Right kidney (tissue), 1 donor: ENCODE data around the gene DPPA4.

Experiments
- DNase-seq: peaks from one replicate; pipeline ENCODE4 v3.0.0-alpha.2; 2016

DPPA4 gene

DNA sequence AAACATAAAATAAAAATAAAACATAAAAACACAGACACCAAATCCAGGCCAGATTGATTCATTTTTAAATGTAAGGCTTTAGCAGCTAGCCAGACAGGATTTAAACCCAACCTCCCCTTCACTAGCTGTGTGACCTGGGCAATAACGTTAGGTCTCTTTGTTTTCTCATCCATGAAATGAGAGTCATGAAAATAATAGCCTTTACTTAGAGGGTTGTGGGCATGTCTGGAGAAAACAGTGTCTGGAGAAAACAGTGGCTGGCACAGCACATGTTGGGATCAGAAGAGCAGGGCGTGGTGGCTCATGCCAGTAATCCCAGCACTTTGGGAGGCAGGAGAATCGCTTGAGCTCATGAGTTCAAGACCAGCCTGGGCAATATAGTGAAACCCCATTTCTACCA lies 1.9 kb upstream of the DPPA4 start:
- peak; percentile 47 for DNase-seq

DNA sequence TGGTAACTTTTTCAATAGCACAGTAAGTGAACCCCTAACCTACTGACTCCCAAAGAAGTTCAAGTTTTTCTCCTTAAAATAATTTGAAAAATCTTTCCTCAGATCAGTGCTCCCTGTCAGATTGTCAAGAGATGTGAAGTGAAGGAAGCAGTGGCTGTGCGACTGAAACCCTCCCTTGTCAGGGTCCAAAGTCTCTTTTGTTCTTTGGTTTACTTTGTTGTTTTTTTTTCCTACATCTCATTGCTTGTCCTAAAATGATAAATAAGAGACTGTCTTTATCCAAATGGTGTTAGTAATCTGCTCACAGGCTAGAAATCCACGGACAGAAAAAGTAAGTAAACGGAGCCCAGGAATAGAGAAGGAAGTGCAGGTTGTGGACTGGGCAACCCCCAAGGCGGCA lies 976 bp upstream of the DPPA4 start:
- DNase-seq, result no peak

DNA sequence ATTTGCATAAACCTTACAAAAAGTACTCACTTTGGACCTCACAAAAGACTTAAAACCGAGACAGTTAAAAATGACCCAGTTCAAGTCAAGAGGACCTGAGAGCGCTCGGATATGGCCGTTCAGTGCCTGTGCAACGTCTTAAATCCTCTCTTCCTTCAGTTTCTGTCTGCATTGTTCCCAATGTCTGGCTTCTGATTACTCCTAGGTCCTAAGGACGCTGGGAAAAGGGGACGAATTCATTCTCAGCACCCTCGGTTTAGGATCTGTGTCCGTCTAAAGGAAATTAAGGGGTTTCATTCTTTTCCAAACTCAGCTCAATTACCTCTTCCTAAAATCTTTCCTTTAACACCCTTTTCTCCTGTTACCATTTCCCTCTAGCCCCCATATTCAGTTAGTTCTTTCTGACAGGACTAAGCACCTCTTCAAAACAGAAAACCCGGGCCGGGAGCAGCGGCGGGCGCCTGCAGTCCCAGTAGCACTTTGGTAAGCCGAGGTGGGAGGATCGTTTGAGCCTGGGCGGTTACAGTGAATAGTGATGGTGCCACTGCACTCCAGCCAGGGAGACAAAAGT lies 970 bp downstream of the DPPA4 start:
- DNase-seq, result peak; percentile 52

DNA sequence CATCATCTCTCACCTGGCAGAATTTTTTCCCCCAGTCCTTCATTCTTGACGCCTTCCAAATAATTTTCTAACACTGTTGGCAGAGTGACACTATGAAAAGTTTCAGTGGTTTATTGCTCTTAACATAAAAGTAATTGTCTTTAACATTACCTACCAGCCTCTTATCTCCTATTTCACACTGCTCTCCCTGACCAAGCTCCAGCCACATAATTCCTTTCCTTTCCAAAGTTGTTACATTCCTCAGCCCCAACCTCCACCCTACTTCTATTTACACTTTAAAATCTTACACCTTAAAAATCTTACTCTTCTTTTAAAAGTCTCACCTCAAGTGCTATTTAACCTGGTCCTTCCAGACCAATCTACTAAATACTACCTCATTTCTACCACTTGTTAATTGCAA lies 2.8 kb downstream of the DPPA4 start:
- no peak for DNase-seq

DNA sequence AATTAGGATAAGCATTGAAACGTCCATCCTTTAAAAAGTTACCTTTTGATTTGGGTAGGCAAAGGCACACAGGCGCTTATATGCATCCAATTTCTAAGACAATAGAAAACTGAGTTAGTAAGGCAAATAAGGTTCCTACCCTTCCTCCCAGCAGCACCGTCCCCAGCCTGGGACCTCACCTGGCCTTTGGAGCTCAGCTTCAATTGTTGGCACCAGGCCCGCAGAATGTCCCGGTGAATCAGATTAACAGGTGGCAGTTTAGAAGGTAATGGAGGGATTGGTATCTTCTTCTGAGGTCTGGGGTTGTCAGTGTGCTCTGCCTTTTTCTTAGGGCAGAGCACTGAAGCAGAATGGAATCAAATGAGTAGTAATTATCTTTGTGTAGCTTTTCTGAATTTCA lies 5.7 kb downstream of the DPPA4 start:
- DNase-seq, result no peak

DNA sequence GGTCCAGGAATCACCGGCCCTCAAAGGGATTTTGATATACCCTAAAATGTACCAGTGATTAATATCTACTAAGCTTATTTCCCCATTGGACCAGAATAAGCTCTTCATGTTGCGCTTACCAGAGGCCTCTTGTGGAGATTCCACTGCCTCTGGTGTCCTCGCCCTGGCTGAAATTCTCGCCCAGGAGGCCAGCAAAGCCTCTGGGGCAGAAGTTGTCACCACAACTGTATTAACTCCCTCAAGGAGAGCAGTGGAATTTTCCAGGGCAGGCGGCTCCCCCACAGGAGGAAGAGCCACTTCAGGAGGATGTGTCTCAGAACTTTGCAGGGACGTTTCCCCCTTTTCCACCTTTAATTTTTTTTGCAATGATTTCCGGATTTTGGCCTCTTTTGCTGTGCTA lies 6.9 kb downstream of the DPPA4 start:
- no peak for DNase-seq

DNA sequence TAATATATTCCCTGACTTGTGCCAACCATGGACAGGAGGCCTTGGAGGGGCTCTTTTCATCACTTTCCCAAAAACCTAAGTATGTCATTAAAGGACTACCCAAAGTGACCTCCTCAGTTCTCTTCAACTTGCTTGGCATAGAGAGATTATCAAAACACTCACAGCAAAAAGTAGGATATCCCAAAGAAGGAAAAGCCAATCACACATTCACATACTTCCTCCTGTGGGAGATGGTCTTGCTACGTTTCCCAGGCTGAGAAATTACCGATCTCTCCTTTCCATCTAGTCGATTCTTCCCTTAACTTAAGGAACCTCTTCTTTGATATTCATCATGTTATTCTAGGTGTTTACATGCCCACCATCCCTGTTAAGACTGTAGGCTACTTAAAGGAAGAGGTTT lies 9.1 kb downstream of the DPPA4 start:
- DNase-seq, result no peak

DNA sequence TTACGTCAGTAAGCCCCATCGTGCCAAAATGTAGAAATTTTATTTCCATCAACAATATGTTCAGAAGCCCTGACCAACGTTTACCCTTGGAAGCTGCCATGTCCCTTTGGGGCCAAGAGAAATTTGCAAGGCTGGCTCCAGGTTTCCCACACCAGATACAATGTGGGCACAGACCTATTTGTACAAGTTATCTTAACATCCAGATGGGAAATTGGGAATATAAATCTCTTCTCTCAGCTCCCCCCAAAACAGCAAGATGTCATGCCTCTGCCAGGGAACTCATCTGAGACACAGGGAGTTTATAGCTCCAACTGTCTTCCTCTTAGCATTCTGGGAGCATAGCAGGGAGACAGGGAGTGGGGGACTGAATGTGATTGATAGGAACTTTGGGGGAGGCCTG lies 11.7 kb downstream of the DPPA4 start:
- no peak for DNase-seq

DNA sequence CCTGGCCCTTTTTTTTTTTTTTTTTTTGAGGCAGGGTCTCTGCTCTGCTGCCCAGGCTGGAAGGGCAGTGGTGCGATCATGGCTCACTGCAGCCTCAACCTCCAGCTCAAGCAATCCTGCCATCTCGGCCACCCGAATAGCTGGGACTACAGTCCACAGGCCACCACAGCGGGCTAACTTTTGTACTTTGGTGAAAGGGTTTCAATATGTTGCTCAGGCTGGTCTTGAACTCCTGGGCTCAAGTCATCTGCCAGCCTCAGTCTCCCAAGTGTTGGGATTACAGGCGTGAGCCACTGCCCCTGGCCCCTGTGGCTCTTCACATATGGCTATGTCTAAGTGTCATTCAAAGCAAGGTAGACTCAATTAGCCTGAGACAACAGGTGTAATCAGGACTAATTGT lies 12.2 kb downstream of the DPPA4 start:
- no peak for DNase-seq

DNA sequence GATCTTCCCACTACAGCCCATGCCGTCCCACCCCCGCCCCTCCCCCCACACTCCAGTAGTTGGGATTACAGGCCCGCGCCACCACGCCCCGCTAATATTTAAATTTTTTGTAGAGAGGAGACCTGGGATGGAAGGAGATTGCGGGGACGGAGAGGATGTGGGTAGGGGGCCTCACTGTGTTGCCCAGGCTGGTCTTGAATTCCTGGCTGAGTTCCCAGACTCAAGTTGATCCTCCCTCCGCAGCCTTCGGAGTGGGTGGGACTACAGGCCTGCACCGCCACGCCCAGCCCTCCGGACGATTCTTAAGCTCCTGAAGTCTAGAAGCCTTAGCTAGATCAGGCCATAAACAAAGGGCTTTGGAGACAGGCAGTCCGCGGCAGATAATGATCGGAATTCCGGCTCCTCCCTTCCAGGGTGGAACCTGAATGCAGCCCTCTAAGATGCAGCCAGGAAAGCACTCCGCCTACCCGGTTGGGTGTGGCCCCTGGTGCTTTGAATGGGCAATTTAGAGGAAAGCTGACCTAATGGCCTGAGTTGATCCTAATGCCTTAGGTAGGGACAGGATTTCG lies 21.1 kb downstream of the DPPA4 start, which contains the start of gene DPPA2:
DPPA2 (minus strand) TSS at position 356 of the 569 bp plus-strand sequence. CDS start 1,975 bp downstream, outside the sequence.
- no peak for DNase-seq

DNA sequence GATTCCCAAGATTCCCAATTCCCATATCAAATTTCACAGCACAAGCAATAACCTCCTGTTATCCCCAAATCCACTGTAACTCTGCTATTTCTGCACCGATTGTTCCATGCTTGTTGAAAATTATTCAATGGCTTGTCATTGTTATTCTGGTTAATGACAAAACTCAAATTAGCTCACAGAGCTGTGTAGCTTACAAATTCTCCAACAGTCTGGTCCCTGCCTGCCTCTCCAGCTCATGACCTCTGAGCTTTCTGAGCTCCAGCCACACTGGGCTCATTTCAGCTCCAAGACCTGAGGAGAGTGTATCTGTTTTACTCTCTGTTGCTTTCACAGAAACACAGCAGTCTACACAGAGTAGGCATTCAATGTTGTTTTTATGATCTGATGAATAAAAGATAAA lies 24.3 kb downstream of the DPPA4 start:
- DNase-seq, result no peak

DNA sequence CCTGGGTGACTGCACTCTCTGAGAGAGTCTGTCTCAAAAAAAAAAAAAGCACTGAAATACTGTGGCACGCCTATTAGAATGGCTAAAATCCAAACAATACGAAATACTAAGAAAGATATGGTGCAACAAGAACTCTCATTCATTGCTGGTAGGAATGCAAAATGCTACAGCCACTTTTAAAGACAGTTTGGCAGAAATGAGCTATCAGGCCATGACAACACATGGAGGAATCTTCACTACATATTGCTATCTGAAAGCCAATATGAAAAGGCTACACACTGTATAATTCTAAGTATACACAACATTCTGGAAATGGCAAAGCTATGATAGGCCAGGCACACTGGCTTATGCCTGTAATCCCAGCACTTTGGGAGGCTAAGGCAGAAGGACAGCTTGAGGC lies 39.9 kb downstream of the DPPA4 start:
- no peak for DNase-seq

DNA sequence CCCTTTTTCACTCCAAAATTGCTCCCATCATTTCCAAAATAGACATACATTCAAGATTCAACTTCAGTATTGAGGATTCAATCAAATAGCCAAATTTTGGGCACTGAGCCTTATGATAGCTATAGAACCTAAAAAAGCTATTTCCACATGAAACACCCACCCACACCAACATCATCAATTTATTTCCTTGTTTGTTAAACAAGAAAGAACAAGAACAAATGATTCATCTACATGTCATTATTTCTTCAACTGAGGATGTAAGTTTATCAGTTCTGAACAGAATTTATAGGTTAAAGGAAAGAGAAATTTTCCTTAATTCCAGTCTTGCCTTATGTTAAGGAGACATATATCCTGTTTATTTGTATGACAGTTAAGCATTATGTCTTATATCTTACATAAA lies 53.3 kb downstream of the DPPA4 start:
- no peak for DNase-seq

DNA sequence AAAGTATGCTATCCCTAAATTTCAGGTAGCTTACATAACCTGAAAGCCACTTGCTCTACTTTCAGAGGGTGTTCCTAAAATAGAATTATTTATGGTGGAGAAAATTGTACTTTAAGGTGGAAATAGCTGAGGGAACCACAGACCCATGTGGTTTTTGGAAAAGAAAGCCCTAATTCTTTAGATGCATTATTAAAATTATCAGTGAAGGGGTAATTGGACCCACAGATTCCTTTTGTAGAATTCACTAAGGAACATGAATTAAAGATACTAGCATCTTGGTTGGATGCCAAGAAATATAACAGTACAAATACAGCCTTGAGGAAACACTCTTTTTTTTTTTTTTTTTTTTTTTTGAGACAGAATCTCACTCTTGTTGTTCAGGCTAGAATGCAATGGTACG lies 58.8 kb downstream of the DPPA4 start:
- DNase-seq, result no peak

DNA sequence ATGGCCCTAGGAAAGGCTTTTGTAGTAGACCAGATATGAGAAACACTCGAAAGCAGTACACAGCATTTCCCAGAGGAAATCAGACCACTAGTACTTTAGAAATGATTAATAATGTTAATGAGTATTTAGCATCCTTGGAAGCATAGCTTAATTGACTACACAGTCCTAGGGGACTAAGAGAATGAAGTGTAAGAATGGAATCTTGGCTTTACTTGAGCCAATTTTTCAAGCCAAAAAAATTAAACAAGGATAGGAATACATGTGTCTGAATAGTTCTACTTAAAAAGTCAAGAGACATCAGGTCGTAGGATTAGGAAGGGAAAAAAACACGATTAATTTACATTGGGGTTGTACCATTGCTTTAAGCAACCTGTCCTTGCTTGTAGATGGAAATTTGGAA lies 59.2 kb downstream of the DPPA4 start:
- DNase-seq, result no peak
